Karpas-422 (cell line): ENCODE data around the gene ANKRD33B. TPM values are rescaled to one million over a fixed set of nuclear protein-coding genes. Genes with fewer than 3 reads are reported as not detected.

Source experiments
- DNase-seq: peaks from one replicate; pipeline ENCODE4 v3.0.0-alpha.2; 2015
- H2AFZ ChIP-seq: fragments of 200-600 bp; sonication (generic); 2 replicates; pipeline ENCODE4 v1.6.1; 2014; ENCODE audit warnings: antibody characterized with exemption, low read length, mixed read lengths
- H3K27ac ChIP-seq: fragments of 200-600 bp; sonication (generic); 2 replicates; pipeline ENCODE4 v1.5.1; 2014; ENCODE audit warnings: mild to moderate bottlenecking, low read length, moderate library complexity
- H3K27me3 ChIP-seq: fragments of 200-600 bp; sonication (generic); 2 replicates; pipeline ENCODE4 v1.6.1; 2014; ENCODE audit warnings: low read length, mixed read lengths
- H3K36me3 ChIP-seq: fragments of 200-600 bp; sonication (generic); 2 replicates; pipeline ENCODE4 v1.6.1; 2014; ENCODE audit warnings: low read length, mixed read lengths; ENCODE audit not compliant: insufficient read depth
- H3K4me1 ChIP-seq: fragments of 200-600 bp; sonication (generic); 2 replicates; pipeline ENCODE4 v1.6.1; 2014; ENCODE audit warnings: mild to moderate bottlenecking, low read length, mixed read lengths
- H3K4me2 ChIP-seq: fragments of 200-600 bp; sonication (generic); 2 replicates; pipeline ENCODE4 v1.6.1; 2014; ENCODE audit warnings: low read length, low read depth, mild to moderate bottlenecking; ENCODE audit not compliant: poor library complexity, severe bottlenecking
- H3K4me3 ChIP-seq: fragments of 200-600 bp; sonication (generic); 2 replicates; pipeline ENCODE4 v1.5.1; 2014; ENCODE audit warnings: mild to moderate bottlenecking, antibody characterized with exemption, low read length, mixed read lengths
- H3K79me2 ChIP-seq: fragments of 200-600 bp; sonication (generic); 2 replicates; pipeline ENCODE4 v1.6.1; 2014; ENCODE audit warnings: mild to moderate bottlenecking, low read length, mixed read lengths
- H3K9ac ChIP-seq: fragments of 200-600 bp; sonication (generic); 2 replicates; pipeline ENCODE4 v1.6.0; 2014; ENCODE audit warnings: low read length
- H3K9me2 ChIP-seq: fragments of 200-600 bp; sonication (generic), shearing (Covaris generic); replicated peaks from 2 replicates; pipeline ENCODE4 v1.6.0; 2014; ENCODE audit warnings: mild to moderate bottlenecking, low read length, moderate library complexity; ENCODE audit not compliant: insufficient read depth
- H3K9me3 ChIP-seq: fragments of 300-700, 200-600 bp; sonication (generic); 2 replicates; pipeline ENCODE4 v1.6.1; 2014; ENCODE audit warnings: low read length, mixed read lengths
- H4K20me1 ChIP-seq: fragments of 200-600 bp; sonication (generic); 2 replicates; pipeline ENCODE4 v1.6.1; 2014; ENCODE audit warnings: mild to moderate bottlenecking, antibody characterized with exemption, low read length, low read depth; ENCODE audit not compliant: insufficient read depth
- total RNA-seq: library from RNA; depleted of rRNA; stranded (reverse); fragments of >200 nt; shearing (Covaris generic); gene quantifications from 2 replicates; pipeline ENCODE4 v1.2.3, GENCODE V29; 2014; ENCODE audit warnings: low replicate concordance

The ANKRD33B gene
- total RNA-seq, 1 experiment from 2014 or later, result 0.48 TPM

DNA sequence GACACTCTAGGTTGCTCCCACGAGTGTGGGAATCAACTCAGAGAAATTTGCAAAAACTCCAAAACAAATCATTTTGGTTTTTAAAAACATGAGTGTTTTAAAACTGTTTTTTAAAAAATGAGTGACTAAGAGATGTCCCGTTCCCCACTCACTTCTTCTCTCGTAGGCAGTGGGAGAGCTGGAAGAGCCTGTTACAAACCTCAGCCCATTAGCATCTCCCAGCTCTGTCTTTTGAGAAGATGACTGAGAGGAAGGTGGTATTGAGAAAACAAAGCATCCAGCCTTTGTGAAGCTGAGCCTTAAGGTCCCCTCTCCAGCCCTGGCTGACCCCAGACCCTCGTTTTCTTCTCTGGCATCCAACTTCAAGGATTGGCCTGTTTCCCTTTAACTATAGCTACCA lies 4.7 kb upstream of the ANKRD33B start:
- Histone ChIP-seq H3K9me2 (no peaks in the 10 kb centered on the region), H3K9ac (no peak overlapping the region), H4K20me1 (no peaks in the 10 kb centered on the region), H3K27ac (no peak overlapping the region), H3K4me3 (no peak overlapping the region), H3K79me2 (no peaks in the 10 kb centered on the region), H2AFZ (no peak overlapping the region), H3K9me3 (no peaks in the 10 kb centered on the region), H3K36me3 (no peaks in the 10 kb centered on the region), H3K4me2 (no peak overlapping the region), H3K4me1 (peaks cover 39% of the 10 kb centered on the region), H3K27me3 (no peaks in the 10 kb centered on the region)
- DNase-seq, result no peak

- H3K27me3 ChIP-seq, result no peaks in the 10 kb centered on the region
- no peaks in the 10 kb centered on the region for H3K79me2 ChIP-seq
Measured at GRCh38 chr5:10559871-10560270, 4.0 kb upstream of the ANKRD33B start.

GRCh38 chr5:10562201-10563109 lies 1.4 kb upstream of the ANKRD33B start:
- Histone ChIP-seq H3K27me3 (no peaks in the 10 kb centered on the region), H3K27ac (no peak overlapping the region), H3K4me2 (peak overlapping the region; percentile 80), H4K20me1 (peaks cover 12% of the 10 kb centered on the region; the same call in 1 of the 2 replicates), H3K9me2 (no peaks in the 10 kb centered on the region), H2AFZ (no peak overlapping the region; the same call in 1 of the 2 replicates), H3K4me3 (peak overlapping the region; percentile 65; the same call in 1 of the 2 replicates), H3K9me3 (no peaks in the 10 kb centered on the region), H3K79me2 (no peaks in the 10 kb centered on the region), H3K9ac (peak overlapping the region; percentile 66; the same call in 1 of the 2 replicates), H3K36me3 (no peaks in the 10 kb centered on the region), H3K4me1 (peaks cover 49% of the 10 kb centered on the region)
- DNase-seq, result peak; percentile 75

More at GRCh38 chr5:10559871-10560270, 4.0 kb upstream of the ANKRD33B start:
- Histone ChIP-seq H3K27ac (no peak overlapping the region), H3K4me2 (no peak overlapping the region), H3K4me3 (no peak overlapping the region), H3K9me2 (no peaks in the 10 kb centered on the region), H3K9me3 (no peaks in the 10 kb centered on the region), H3K4me1 (peaks cover 44% of the 10 kb centered on the region), H2AFZ (no peak overlapping the region), H4K20me1 (no peaks in the 10 kb centered on the region; the same call in 1 of the 2 replicates), H3K36me3 (no peaks in the 10 kb centered on the region), H3K9ac (no peak overlapping the region)
- DNase-seq, result no peak

- no peak for DNase-seq
- Histone ChIP-seq H3K36me3 (no peaks in the 10 kb centered on the region), H4K20me1 (peaks cover 12% of the 10 kb centered on the region; the same call in 1 of the 2 replicates), H3K79me2 (no peaks in the 10 kb centered on the region), H3K27me3 (no peaks in the 10 kb centered on the region), H3K4me2 (peak overlapping the region; percentile 80), H3K9ac (peak overlapping the region; percentile 66), H3K9me2 (no peaks in the 10 kb centered on the region), H3K4me3 (peak overlapping the region; percentile 65), H3K27ac (no peak overlapping the region), H3K9me3 (no peaks in the 10 kb centered on the region), H3K4me1 (peaks cover 47% of the 10 kb centered on the region), H2AFZ (peak overlapping the region; percentile 58; the same call in 1 of the 2 replicates)
Measured at GRCh38 chr5:10563110-10563944, 543 bp upstream of the ANKRD33B start.

DNA sequence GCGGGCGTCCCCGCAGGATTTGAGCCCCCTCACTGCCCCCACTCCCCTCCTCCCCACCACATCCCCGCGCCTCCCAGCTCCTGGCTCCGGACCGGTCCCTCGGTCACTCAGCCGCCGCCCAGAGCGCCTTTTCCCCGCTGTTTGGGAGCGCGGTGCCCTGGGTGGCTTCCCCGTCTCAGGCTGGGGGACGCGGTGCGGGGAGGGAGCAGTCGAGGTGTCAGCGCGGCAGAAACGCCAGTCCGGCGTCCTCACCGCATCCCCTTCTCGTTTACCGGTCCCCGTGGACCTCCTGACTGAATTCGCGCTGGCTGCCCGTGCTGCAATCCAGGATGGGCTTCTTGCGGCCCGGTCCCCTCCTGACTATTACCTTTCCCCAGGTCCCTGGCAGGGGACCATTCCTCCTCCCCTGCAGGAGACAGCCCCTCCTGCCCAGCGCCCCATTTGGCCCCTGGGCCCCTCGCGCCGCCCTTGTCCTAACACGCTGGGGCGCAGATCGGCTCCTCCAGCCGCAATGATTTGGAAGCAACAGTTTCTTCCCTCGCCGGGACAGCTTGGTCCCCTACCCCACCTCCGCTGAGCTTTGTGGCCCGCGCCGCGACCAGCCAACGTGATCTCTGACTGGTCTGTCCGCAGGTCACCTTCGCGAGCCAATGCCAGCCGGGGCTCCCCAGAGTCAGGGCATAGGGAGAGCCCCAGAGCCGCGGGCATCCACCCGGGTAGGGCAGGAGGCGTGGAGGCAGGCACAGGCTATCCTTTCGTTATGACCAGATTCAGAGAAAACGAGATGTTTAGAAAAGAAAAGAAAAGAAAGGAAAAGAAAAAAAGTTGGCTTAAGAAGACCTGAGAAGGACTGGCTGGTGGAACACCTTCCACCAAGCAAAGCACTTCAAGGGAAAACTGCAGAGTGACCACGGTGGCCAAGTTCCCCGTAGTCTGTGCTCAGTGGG lies 1.2 kb downstream of the ANKRD33B start:
- Histone ChIP-seq H3K9me3 (no peaks in the 10 kb centered on the region), H3K4me3 (peak overlapping the region; percentile 65; the same call in 1 of the 2 replicates), H3K4me2 (peak overlapping the region; percentile 80), H3K27ac (no peak overlapping the region), H4K20me1 (peaks cover 12% of the 10 kb centered on the region; the same call in 1 of the 2 replicates), H2AFZ (no peak overlapping the region), H3K9me2 (no peaks in the 10 kb centered on the region), H3K9ac (0 out of 2 replicates have a peak overlapping the region, but pooled peaks have one; percentile 37), H3K27me3 (no peaks in the 10 kb centered on the region), H3K79me2 (no peaks in the 10 kb centered on the region), H3K4me1 (peaks cover 47% of the 10 kb centered on the region), H3K36me3 (no peaks in the 10 kb centered on the region)
- no peak for DNase-seq

GRCh38 chr5:10565785-10566542 lies 2.1 kb downstream of the ANKRD33B start:
- no peak overlapping the region for H3K9ac ChIP-seq
- no peak overlapping the region for H2AFZ ChIP-seq
- H3K4me3 ChIP-seq, result no peak overlapping the region
- H3K9me2 ChIP-seq, result no peaks in the 10 kb centered on the region
- no peak overlapping the region for H3K27ac ChIP-seq
- H3K79me2 ChIP-seq, result no peaks in the 10 kb centered on the region
- peaks cover 12% of the 10 kb centered on the region; the same call in 1 of the 2 replicates for H4K20me1 ChIP-seq
- no peaks in the 10 kb centered on the region for H3K9me3 ChIP-seq
- no peaks in the 10 kb centered on the region for H3K27me3 ChIP-seq
- peak; percentile 52 for DNase-seq
- no peaks in the 10 kb centered on the region for H3K36me3 ChIP-seq
- H3K4me2 ChIP-seq, result no peak overlapping the region
- H3K4me1 ChIP-seq, result peaks cover 47% of the 10 kb centered on the region

- H3K79me2 ChIP-seq, result no peaks in the 10 kb centered on the region
- DNase-seq, result no peak
- H3K4me2 ChIP-seq, result no peak overlapping the region
- H2AFZ ChIP-seq, result no peak overlapping the region
- H3K9me3 ChIP-seq, result no peaks in the 10 kb centered on the region
- no peaks in the 10 kb centered on the region for H3K36me3 ChIP-seq
- peaks cover 44% of the 10 kb centered on the region for H3K4me1 ChIP-seq
- H3K9ac ChIP-seq, result no peak overlapping the region
- peaks cover 12% of the 10 kb centered on the region; the same call in 1 of the 2 replicates for H4K20me1 ChIP-seq
- H3K27me3 ChIP-seq, result no peaks in the 10 kb centered on the region
- no peaks in the 10 kb centered on the region for H3K9me2 ChIP-seq
- H3K4me3 ChIP-seq, result no peak overlapping the region
- no peak overlapping the region for H3K27ac ChIP-seq
Measured at GRCh38 chr5:10566543-10567068, 2.7 kb downstream of the ANKRD33B start.
